Medulla oblongata (tissue), 1 donor: Measurements from ENCODE around the gene TUBB8B.
"Not testable (repeated sequence)": the region's sequence is repeated elsewhere in the genome, so short reads cannot be mapped to it uniquely, and the experiment has no call there.

Experiments used
- DNase-seq: peaks from one replicate; pipeline ENCODE4 v3.0.0-alpha.2; 2015; ENCODE audit errors: extremely low spot score

TUBB8B gene

DNA sequence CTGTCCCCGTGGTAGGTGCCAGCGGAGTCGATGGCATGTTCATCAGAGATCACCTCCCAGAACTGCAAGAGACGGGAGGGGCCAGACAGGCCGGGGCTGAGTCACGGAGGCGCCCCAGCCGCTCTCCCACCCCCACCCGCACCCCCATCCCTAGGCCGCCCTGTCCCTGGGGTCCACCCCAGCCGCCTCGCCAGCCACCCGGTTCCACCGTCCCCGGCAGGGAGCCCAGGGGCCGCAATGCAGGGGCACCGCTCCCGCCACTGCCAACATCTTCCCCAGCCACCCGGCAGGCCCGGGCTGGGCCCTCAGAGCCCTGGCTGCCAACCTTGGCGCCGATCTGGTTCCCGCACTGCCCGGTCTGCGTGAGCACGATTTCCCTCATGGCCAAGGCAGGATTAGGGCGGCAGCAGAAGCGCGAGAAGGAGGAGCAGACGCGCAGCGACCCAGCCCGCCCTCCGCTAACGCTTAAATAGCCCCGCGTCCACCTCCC lies at the start of gene TUBB8B:
TUBB8B (minus strand) TSS at position 440 of the 490 bp plus-strand sequence; CDS start at position 382, 58 bp downstream.
- DNase-seq = not testable (repeated sequence)

DNA sequence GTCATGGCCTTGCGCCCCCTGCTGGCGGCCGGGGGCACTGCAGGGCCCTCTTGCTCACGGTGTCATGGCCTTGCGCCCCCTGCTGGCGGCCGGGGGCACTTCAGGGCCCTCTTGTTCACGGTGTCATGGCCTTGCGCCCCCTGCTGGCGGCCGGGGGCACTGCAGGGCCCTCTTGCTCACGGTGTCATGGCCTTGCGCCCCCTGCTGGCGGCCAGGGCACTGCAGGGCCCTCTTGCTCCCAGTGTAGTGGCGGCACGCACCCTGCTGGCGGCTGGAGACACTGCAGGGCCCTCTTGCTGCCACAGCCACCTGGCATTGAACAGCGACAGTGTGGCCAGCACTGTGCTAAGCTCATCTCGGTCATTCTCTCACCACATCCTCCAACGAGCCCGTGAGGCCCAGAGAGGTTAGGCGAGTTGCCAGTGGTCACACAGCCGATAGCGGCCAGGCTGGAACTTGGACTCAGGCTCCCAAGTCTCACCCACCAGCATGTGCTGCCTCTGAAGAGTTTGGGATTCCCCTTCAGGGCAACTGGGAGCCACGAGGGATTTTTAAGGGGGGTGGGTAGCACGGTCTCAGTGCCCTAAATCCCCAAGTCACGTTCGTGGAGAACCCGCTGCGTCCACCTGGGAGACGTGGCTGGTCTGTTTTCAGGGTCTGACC lies 48.0 kb upstream of the TUBB8B start:
- not testable (repeated sequence) for DNase-seq

DNA sequence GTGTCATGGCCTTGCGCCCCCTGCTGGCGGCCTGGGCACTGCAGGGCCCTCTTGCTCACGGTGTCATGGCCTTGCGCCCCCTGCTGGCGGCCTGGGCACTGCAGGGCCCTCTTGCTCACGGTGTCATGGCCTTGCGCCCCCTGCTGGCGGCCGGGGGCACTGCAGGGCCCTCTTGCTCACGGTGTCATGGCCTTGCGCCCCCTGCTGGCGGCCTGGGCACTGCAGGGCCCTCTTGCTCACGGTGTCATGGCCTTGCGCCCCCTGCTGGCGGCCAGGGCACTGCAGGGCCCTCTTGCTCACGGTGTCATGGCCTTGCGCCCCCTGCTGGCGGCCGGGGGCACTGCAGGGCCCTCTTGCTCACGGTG lies 47.3 kb upstream of the TUBB8B start:
- not testable (repeated sequence) for DNase-seq

DNA sequence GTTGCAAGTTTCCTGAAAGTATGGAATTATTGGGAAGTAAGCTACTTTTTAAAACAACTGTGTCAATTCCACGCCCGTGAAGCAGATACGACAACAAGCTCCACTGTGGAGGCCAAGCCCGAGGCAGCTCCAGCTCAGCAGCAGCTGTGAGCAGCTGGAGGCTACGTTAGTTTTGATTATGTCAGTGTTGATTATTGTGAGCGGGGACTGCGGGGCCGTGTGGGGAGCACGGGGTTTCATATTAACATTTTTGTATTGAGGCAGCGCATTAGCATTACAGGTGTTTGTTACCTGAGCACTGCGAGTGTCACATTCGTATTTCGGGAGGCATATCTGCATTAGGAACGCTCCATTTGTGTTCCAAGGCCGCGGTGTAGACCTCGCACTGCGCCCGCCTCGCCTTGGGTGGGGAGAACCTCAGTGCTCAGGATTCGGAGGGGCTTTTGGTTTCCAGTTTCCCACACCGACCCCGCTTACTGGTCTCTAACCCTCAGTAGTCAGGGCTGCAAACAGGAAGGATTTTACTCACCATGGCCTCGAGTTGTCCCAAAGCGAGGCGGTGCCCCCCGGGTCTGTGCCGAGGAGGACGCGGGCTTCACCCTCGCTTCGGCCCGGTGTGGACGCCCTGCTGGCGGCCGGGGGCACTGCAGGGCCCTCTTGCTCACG lies 46.8 kb upstream of the TUBB8B start:
- not testable (repeated sequence) for DNase-seq

DNA sequence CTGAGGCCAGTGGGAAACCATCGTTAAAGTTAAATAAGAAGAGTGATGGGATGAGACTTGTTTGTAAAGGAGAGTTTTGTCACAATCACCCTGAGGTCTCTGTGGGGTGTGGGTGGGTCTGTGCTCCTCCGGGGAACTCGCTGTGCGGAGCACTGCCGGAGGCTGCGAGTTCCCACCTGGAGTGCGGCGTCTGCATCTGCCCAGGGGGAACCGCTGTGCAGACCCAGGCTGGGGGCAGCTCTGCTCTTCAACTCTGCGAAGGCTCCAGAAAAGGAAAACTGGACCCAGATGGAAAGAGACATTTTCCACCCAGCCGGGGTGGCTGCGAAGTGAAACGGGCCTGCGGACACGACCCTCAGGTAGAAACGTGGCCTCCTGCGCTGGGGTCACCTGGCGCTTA lies 46.2 kb upstream of the TUBB8B start:
- not testable (repeated sequence) for DNase-seq

DNA sequence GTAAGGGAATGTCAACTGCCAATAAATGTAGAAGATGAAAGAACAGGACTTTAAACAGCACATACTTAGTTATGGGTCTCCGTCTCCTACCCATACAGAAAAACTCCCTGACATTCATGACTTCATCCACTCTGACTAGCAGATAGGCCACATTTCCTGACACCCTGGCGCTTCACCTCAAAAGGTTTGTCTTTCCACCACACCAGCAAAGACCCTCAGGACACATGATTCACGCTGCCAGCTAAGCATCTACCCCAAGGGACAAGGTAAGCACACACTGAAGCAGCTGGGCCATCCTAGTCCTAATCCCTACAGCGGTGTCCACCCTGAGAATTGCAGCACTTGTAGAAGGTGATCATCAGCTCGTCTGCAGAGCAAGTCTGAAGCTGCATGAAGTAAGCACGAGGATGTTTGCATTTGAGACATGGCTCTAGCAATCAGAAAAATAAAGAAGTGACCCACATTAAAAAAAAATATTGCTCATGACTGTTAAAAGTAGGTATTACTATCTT lies 44.5 kb upstream of the TUBB8B start:
- not testable (repeated sequence) for DNase-seq

DNA sequence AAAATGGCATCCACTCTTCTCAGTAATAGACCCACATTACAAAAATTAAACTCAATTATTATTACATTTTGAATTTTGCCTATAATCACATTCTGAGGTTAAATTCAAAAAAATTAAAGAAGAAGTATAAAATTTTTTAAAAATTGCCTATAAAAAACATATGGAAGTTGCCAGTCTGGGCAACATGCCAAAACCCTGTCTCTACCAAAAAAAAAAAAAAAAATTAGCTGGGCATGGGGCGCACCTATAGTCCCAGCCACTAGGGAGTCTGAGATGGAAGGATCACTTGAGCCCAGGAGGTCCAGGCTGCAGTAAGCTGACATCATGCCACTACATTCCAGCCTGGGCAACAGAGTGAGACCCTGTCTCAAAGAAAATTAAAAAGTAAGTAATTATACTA lies 42.1 kb upstream of the TUBB8B start:
- not testable (repeated sequence) for DNase-seq

DNA sequence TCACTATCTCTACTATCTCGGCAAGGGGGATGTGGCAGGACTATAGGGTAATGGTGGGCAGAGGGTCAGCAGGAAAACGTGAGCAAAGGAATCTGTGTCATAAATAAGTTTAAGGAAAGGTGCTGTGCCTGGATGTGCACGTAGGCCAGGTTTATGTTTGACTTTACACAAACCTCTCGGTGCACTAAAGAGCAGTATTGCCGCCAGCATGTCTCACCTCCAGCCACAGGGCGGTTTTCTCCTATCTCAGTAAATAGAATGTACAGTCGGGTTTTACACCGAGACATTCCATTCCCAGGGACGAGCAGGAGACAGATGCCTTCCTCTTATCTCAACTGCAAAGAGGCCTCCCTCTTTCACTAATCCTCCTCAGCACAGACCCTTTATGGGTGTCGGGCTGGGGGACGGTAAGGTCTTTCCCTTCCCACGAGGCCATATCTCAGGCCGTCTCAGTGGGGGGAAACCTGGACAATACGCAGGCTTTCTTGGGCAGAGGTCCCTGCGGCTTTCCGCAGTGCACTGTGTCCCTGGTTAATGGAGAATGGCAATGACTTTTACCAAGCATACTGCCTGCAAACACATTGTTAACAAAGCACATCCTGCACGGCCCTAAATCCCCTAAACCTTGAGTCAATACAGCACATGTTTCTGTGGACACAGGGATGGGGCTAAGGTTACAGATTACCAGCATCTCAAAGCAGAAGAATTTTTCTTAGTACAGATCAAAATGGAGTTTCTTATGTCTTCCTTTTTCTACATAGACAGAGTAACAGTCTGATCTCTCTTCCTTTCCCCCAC lies 41.2 kb upstream of the TUBB8B start:
- not testable (repeated sequence) for DNase-seq

DNA sequence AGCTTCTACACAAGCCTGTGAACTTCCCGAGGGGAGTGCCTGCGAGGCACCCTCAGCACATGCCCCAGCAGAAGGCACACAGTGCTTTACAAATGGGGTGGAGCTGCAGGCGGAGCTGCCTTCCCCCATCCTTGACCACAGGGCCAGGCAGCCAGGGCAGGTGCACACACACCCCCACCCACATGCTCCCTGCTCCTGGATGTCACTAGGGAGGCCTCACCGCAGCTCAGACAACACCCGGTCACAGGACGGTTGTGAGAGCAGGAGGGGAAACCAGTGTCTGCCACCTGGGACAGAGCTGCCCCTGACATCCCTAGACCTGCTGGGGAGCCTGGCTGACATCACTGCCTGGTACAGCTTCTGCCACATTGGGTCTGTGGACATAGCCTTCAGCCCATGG lies 39.7 kb upstream of the TUBB8B start:
- not testable (repeated sequence) for DNase-seq

DNA sequence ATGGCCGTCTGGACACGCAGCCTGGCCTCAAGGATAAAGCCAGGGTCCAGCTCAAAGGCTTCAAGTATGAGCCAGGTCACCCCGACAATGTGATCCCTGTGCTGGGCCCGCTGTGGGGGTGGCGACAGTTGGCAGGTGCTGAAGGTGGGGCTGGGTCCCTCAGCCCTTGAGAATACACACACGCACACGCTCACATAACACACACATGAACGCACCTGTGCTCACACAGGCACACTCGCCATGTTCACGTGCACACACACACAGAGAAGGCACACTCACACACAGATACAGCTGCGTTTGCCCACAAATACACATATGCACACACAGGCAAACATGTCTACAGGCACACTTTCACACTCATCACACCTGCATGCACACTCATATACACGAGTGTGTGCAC lies 35.4 kb upstream of the TUBB8B start:
- DNase-seq = not testable (repeated sequence)

DNA sequence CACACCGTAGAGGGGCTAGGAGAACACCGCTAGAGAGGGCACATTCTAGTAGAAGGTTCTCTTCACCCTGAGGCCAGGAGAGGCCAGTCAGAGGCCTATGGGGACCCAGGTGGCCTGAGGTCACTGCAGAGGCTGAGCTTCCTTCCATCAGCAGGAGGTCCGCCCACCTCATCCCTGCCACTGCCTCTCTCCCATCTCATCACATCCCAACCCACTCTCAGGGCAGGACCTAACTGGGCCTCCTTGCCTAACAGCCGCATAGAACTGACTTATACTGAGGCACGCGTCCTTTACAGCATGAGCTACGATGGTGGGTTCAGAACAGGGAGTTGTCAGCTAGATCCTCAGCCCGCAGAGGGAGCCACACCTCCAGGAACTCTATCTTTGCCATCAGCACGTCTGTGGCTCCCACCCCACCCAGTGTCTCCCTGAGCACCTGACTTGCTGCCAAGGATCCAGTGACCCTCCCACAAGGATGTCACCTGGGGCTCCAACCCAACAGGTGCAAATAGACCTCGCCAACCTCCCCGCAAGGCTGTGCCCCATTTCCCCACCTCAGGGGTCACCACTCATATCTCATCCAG lies 33.3 kb upstream of the TUBB8B start:
- DNase-seq = not testable (repeated sequence)

DNA sequence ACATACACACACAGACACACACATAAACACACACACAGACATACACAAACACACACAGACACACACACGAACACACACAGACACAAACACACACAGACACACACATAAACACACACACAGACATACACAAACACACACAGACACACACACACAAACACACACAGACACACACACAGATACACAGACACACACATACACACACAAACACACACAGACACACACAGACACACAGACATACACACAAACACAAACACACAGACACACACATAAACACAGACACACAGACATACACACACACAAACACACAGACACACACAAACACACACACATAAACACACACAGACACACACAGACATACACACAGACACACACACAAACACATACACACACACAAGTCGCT lies 31.5 kb upstream of the TUBB8B start:
- not testable (repeated sequence) for DNase-seq

DNA sequence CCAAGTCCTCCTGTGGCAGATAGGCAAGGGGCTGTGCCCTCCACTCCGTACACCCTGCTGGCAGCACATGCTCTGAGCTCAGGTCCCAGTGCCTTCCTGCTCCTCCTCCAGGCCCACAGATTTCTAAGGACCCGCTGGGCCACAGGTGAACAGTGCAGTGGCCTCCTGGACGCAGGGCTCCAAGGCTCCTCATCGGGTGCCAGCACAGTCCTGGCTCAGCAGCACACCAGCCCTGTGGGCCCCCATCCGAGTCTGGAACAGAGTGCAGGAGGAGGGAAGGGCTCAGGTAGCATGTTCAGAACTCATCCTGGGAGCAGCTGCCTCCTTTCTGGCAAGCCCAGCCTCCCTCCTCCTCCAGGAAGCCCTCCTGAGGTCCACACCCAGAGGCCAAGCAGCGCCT lies 30.8 kb upstream of the TUBB8B start:
- not testable (repeated sequence) for DNase-seq

DNA sequence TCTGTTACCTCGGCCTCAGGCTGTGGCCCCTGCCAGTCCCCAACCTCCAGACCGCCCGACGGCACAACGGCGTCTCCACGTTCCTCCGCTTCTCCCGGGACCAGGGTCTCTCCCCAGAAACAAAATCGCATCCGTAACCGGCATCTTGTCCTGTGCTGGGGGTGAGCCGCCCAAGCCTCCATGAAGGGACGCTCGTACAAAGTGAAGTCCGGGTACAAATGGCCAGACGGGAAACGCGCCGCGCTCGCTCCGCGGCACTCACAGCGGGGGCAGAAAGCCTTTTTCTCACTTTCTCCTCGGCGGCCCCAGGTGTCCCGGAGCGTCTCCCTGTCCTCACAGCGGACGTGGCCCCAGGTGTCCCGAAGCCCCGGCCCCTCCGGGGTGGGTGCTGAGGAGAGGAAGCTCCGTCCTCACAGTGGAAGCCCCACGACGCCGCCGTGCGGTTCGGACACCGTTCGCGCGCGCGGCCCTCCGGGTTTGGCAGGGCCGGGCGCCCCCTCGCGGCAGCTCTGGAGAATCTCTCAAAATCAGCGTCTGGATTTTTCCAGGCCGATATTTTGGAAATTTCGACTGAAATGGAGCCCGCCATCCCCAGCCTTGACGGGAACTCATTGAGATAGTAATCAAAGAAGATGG lies 26.2 kb upstream of the TUBB8B start:
- not testable (repeated sequence) for DNase-seq

DNA sequence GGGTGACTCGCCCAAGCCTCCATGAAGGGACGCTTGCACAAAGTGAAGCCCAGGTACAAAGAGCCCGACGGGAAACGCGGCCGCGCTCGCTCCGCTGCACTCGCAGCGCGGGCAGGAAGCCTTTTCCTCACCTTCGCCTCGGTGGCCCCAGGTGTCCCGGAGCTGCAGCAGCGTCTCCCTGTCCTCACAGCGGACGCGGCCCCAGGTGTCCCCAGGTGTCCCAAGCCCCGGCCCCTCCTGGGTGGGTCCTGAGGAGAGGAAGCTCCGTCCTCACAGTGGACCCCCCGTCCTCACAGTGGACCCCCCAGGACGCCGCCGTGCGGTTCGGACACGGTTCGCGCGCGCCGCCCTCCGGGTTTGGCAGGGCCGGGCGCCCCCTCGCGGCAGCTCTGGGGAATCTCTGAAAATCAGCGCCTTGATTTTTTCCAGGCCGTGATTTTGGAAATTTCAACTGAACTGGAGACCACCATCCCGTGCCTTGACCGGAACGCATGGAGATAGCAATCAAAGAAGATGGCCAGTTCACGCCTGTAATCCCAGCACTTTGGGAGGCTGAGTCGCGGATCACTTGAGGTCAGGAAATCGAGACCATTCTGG lies 23.9 kb upstream of the TUBB8B start:
- DNase-seq = not testable (repeated sequence)

DNA sequence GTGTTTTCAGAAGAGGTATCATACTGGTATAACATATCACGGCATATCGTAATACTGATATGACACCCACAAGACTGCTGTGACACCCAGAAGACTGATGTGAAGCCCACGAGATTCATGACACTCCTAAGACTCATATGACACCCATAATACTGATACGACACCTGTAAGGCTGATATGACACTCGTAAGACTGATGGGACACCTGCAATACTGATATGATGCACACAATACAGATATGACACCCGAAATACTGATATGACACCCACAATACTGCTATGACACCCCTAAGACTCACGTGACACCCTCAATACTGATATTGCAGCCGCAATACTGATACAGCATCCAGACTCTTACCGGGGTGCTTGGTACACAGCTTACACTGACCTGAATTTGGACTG lies 18.3 kb upstream of the TUBB8B start:
- not testable (repeated sequence) for DNase-seq

DNA sequence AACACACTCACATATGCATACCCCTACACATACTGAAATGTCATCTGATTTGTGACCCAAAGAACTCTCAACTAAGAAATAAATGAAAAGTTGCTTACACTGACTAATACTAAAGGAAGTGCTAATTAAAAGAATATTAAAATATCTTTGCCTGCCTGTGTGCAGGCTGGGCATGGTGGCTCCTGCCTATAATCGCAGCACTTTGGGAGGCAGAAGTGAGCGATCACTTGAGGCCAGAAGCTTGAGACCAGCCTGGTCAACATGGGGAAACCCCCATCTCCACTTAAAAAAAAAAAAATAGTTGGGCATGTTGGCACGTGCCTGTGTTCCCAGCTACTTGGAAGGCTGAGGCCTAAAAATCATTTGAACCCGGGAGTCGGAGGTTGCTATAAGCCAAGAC lies 14.9 kb upstream of the TUBB8B start:
- not testable (repeated sequence) for DNase-seq

DNA sequence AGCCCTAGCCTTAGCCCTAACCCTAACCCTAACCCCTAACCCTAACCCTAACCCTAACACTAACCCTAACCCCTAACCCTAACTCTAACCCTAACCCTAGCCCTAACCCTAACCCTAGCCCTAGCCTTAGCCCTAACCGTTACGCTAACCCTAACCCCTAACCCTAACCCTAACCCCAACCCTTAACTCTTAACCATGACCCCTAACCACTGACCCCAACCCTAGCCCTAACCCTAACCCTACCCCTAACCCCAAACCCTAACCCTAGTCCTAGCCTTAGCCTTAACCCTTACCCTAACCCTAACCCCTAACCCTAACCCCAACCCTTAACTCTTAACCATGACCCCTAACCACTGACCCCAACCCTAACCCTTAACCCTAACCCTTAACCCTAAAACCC lies 14.2 kb upstream of the TUBB8B start:
- DNase-seq = not testable (repeated sequence)

DNA sequence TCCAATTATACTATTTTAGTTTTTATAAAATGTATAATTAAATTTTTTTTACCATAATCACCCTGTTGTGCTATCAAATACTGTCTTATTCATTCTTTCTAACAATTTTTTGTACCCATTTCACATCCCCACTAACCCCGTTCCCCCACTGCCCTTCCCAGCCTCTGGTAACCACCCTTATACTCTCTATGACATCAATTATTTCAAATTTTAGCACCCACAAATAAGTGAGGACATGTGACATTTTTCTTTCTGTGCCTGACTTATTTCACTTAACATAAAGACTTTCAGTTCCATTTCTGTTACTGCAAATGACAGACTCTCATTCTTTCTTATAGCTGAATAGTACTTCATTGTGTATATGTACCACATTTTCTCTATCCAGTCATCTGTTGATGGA lies 5.0 kb upstream of the TUBB8B start:
- not testable (repeated sequence) for DNase-seq

DNA sequence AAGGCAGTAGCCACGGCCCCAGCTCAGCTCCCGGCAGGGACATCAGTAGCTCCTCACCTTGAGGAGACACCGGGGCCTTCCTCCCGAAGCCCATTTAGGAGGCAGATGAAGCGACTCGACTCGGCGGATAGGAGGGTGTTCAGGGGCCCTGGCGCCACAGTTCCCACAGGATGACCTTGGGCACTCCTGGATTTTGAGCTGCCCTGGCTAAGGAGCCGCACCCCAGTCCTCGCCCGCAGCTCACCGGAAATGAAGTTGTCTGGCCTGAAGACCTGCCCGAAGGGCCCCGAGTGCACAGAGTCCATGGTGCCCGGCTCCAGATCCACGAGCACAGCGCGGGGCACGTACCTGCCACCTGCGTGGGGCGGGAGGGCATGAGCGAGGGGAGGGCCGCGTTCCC lies 719 bp downstream of the TUBB8B start:
- not testable (repeated sequence) for DNase-seq

DNA sequence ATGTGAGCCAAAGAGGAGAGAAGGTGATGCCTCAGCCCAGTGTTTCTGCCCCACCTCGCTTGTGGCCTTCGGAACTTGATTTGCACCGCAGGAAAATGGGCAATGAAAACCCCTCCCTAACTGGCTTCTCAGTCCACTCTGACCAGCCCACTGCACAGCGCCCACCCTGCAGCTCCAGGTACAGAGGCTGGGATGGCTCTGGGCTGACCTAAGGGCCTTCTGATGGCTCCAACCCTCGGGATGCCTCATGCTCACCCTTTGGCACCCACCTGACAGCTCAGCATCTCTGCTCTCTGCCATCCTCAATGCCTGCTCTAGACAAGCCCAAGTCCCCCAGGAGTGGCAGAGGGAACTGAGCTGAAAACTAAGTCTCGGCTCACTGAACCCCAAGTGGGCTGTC lies 36.2 kb downstream of the TUBB8B start:
- DNase-seq = not testable (repeated sequence)
